RPMI8226 (cell line): ENCODE data around the gene TIMM29.
"Not testable (repeated sequence)": the region's sequence is repeated elsewhere in the genome, so short reads cannot be mapped to it uniquely, and the experiment has no call there.

ENCODE experiments used
- DNase-seq: peaks from one replicate; pipeline ENCODE4 v3.0.0-alpha.2; 2015

TIMM29 gene

DNA sequence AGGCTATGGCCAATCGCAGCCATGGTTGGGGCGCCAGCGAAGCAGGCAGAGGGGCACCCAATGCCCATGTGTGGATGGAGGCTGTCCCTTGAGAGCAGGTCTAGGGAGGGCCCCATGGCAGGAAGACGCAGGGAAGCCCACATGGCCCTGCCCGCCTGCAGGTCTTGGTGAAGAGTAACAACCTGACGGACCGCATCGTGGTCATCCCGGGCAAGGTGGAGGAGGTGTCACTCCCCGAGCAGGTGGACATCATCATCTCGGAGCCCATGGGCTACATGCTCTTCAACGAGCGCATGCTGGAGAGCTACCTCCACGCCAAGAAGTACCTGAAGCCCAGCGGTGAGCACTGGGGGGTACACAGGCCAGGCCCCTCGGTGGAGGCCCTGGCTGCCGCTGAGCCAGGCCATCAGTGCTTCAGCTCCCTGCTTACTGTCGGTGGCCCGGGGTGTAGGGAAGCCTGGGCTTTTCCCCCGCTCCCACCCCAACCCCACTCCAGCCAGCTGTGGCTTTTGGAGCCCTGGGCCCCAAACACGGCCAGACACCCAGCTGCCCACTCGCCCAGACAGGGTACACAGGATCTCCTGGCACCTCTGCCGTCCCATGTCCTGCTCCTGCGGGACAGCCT lies 14.8 kb upstream of the TIMM29 start:
- DNase-seq = no peak

GRCh38 chr19:10915130-10916091 lies 13.2 kb upstream of the TIMM29 start:
- DNase-seq = no peak

DNA sequence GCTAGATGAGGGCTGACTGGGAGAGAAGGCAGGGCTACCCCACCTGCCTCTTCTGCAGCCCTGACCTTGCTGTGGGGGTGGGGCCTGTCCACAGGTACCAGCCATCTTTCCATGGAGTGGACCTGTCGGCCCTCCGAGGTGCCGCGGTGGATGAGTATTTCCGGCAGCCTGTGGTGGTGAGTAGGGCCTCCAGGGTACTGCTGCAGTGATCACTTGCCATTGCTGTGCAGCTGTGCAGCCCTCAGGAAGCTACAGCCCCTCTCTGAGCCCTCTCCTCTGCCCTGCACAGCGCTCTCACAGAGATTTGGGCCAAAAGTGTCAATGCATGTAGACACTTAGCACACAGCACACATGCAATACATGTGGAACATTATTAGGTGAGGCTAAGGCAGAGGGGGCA lies 12.0 kb upstream of the TIMM29 start:
- no peak for DNase-seq

GRCh38 chr19:10918359-10918758 lies 10.3 kb upstream of the TIMM29 start:
- DNase-seq = no peak

DNA sequence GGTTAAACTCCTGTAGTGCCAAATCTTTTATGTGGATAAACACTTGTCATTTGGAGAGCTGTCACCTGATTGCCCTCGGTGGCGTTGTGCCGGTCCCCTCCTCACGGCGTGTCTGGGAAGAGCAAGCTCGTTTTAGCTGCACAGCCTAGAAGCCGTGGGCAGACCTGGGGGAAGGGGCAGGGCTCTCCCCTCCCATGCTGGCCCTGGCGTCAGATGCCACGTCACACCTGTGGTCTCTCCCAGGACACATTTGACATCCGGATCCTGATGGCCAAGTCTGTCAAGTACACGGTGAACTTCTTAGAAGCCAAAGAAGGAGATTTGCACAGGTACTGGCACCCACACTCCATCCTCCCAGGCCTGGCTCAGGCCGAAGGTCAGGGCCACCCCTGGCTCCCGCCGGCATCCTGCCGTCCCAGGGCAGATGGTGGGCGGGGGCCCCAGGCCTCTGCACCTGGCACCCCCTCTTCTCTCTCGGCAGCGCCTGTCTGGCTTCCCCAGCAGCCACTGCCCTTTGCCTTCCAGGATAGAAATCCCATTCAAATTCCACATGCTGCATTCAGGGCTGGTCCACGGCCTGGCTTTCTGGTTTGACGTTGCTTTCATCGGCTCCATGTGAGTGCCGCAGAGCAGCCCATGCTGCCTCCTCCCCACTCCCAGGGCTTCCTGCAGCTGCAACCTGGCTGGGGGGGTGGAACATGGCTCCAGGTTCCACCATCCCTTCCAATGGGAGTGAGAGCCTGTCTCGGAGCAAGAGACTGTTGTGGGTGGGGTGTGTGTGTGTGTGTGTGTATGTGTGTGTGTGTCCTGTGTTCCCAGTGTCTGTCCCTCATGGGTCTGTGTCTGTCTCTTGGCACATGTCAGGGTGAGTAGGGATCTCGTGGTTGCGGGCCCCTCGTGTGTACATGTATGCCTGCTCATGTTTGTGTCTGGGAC lies 9.0 kb upstream of the TIMM29 start:
- DNase-seq = no peak

- DNase-seq = no peak
Observed at GRCh38 chr19:10920288-10920655, 8.3 kb upstream of the TIMM29 start.

GRCh38 chr19:10920781-10921180 lies 7.8 kb upstream of the TIMM29 start:
- no peak for DNase-seq

GRCh38 chr19:10921199-10921909 lies 7.3 kb upstream of the TIMM29 start:
- DNase-seq = no peak

DNA sequence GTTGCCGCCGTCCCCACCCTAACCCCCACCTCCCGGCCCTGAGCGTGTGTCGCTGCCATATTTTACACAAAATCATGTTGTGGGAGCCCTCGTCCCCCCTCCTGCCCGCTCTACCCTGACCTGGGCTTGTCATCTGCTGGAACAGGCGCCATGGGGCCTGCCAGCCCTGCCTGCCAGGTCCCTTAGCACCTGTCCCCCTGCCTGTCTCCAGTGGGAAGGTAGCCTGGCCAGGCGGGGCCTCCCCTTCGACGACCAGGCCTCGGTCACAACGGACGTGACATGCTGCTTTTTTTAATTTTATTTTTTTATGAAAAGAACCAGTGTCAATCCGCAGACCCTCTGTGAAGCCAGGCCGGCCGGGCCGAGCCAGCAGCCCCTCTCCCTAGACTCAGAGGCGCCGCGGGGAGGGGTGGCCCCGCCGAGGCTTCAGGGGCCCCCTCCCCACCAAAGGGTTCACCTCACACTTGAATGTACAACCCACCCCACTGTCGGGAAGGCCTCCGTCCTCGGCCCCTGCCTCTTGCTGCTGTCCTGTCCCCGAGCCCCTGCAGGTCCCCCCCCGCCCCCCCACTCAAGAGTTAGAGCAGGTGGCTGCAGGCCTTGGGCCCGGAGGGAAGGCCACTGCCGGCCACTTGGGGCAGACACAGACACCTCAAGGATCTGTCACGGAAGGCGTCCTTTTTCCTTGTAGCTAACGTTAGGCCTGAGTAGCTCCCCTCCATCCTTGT lies 6.5 kb upstream of the TIMM29 start:
- DNase-seq = no peak

DNA sequence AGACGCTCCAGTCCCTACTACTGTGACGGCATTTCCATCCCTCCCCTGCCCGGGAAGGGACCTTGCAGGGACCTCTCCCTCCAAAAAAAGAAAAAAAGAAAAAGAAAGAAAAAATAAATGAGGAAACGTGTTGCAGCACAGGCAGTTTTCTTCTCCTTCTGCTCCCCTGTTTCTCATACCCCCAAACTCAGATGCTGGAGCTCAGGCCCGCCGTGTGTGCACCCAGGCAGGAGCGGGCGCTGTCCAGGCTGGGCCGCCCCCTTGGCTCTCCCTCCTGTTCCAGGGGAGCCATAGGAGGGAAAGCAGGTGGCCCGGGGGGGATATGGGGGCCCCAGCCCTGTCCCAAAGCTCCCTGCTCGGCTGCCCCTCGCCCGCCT lies 6.0 kb upstream of the TIMM29 start:
- no peak for DNase-seq

DNA sequence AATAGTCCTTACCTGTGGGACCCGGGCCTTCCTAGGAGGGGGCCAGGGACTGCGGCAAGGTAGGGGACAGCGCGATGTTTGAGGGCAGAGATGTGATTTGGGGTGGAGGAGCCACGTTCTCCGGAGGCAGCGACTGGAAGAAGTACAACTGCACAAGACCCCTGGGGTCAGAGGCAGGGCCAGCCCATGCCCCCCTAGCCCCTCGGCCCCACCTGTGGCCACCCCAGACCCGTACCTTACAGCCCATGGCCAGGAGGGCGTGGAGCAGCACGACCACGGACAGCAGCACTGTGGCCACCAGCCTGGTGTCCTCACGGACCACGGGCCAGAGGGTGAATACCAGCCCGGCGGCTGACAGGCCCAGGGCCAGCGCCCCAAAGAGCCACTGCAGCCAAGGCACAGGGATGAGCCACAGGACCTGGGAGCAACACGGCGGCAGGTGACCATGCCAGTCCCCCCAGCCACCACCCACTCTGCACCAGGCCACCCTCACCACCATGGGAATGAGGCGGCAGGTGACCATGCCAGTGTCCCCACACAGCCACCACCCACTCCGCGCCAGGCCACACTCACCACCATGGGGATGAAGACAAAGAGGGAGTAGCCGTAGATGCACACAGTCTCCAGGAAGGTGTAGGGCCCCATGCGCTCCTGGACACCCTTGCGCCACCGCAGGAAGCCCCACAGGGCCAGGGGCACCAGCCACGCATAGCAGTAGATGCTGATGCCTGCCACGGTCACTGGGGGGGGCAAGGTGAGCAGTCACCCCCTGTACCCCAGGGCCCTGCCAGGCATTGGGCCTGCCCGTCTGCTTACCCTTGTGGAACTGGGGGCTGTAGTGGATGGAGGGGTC lies 5.1 kb upstream of the TIMM29 start:
- DNase-seq = no peak

DNA sequence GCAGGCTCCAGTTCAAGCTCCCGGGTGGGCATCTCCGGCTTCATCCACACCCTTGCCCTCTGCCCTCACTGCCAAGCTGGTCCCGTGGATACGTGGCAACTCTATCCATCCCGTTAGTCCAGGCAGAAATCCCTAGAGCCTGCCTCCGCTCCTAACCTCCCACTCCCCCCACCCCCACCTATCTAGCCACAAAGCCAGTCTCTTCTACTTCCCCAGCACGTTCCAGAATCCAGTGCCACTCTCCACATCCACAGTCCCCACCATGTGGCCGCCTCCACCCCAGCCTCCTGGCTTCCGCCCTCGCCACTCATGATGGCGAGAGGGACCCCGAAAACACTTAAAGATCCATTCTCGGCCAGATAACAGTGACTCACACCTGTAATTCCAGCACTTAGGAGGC lies 4.0 kb upstream of the TIMM29 start:
- no peak for DNase-seq

GRCh38 chr19:10927730-10928562 lies 665 bp upstream of the TIMM29 start:
- DNase-seq = peak; percentile 21

- peak; percentile 18 for DNase-seq
Observed at GRCh38 chr19:10929402-10929794, 787 bp downstream of the TIMM29 start.

DNA sequence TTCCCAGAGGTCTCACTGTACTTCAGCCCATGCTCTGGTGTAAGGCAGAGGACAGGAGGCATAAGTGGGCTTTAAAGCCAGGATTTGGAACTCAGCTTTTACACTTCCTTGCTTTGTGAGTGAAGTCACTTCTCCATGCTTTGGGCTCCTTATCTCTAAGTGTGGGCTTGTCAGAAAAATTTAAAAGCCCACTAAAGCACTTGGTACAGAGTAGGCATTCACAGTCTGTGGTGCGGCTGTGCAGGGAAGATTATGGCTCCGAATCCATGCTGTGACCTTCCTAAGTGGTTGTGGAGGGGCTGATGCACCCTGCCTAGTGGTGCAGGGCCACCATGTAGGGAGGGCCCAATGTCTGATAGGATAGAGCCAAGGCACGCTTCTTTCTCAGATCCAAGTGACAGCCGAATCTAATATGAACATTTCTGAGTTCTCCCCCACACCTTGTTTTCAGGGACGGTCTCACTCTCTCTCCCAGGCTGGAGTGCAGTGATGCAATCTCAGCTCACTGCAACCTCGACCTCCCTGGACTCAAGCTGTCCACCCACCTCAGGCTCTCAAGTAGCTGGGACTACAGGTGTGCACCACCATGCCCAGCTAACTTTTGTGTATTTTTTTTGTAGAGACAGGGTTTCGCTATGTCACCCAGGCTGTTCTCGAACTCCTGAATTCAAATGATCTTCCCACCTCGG lies 6.9 kb downstream of the TIMM29 start:
- no peak for DNase-seq

- DNase-seq = peak; percentile 78
Observed at GRCh38 chr19:10936661-10937084, 8.1 kb downstream of the TIMM29 start.

- not testable (repeated sequence) for DNase-seq
Observed at GRCh38 chr19:10941649-10942048, 13.0 kb downstream of the TIMM29 start.

- not testable (repeated sequence) for DNase-seq
Observed at GRCh38 chr19:10943412-10943811, 14.8 kb downstream of the TIMM29 start.

DNA sequence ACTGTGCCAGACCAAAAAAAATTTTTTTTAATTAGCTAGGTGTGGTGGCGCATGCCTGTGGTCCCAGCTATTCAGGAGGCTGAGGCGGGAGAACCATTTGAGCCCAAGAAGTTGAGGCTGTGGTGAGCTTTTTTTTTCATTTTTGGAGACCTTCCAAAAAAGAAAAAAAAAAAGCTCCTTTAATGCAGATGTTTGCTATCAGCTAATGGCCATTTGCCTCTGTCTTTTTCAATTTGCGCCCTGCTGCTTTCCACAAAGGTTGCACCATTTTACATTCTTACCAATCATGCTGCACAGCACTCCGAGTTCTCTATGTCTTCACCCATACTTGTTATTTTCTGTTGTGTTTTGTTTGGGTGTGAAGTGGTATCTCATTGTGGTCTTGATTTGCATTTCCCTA lies 16.7 kb downstream of the TIMM29 start:
- no peak for DNase-seq
